Measurements from ENCODE around the gene FMN1.

- TF ChIP-seq, protein P1, sequence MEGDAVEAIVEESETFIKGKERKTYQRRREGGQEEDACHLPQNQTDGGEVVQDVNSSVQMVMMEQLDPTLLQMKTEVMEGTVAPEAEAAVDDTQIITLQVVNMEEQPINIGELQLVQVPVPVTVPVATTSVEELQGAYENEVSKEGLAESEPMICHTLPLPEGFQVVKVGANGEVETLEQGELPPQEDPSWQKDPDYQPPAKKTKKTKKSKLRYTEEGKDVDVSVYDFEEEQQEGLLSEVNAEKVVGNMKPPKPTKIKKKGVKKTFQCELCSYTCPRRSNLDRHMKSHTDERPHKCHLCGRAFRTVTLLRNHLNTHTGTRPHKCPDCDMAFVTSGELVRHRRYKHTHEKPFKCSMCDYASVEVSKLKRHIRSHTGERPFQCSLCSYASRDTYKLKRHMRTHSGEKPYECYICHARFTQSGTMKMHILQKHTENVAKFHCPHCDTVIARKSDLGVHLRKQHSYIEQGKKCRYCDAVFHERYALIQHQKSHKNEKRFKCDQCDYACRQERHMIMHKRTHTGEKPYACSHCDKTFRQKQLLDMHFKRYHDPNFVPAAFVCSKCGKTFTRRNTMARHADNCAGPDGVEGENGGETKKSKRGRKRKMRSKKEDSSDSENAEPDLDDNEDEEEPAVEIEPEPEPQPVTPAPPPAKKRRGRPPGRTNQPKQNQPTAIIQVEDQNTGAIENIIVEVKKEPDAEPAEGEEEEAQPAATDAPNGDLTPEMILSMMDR (IDR thresholded peaks at IDR 0.05; ENCODE audit: low read depth, low read length, poor library complexity, severe bottlenecking) = no peak
- no peak for TF ChIP-seq EZH2phosphoT487 (IDR thresholded peaks at IDR 0.05; ENCODE audit: borderline replicate concordance, low read length)
Measured at GRCh38 chr15:32861174-32861573, 333.3 kb downstream of the FMN1 start.

All from DOHH2 (cell line).